Inferior parietal cortex (tissue), 1 donor: ENCODE data around the gene SLC26A11.

Experiments
- DNase-seq: peaks from one replicate; pipeline ENCODE4 v3.0.0-alpha.2; 2016; ENCODE audit errors: extremely low spot score

SLC26A11 gene

DNA sequence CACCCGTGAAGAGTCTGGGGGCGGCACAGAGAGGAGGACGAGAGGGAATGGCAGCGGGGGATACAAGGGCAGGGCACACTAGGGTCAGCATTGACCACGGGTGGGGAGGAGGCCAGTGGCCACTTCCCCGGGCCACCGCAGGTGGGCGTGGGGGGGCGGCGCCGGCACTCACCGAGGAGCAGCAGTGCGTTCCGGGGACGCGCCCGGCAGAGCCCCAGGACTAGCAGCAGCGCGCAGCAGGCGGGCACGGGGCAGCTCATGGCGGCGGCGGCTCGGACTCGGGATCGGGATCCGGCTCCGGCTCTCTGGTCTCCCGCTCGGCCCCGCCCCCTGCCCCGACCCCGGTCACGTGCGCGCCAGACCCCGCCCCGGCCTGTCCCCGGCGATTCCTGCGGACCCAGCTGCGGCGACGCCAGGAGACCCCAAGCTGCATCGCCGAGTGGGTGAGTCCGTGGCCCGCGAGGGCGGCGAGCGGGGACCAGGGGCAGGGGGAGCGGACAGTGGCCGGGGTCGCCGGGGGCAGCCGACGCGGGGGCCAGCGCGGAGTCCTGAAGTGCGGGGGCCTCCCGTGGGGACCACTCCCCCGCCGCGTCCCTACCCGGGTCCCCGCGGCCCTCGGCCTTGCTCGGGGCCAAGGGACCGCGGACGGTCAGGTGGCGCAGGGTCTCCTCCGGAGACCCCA, at the start of gene SLC26A11, which contains the start of gene SGSH:
Gene SLC26A11, plus strand, starts transcription at position 374 of the 682 bp plus-strand sequence. CDS start 1,134 bp downstream, outside the sequence.
Gene SGSH, minus strand, starts transcription at position 280 of the 682 bp plus-strand sequence. Its CDS starts 20 bp downstream, at position 260.
- peak; percentile 8 for DNase-seq

- DNase-seq: no peak
Observed at GRCh38 chr17:80171681-80172080, 48.5 kb upstream of the SLC26A11 start.

DNA sequence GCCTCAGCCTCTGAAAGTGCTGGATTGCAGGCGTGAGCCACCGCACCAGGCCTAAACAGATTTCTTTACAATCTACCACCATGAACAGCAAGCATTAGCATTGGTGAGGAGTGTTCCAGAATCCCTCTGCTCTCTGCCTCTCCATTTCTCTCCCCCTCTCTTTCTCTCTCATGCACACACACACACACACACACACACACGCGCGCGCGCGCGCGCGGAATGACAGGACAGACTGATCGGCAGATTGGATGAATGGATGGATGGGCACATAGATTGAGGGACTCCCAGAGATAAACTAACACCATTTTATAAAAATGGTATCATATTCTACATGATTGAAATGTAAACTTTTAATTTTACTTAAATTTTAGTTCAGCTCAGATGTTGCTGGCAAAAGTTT, 47.1 kb upstream of the SLC26A11 start:
- no peak for DNase-seq

DNA sequence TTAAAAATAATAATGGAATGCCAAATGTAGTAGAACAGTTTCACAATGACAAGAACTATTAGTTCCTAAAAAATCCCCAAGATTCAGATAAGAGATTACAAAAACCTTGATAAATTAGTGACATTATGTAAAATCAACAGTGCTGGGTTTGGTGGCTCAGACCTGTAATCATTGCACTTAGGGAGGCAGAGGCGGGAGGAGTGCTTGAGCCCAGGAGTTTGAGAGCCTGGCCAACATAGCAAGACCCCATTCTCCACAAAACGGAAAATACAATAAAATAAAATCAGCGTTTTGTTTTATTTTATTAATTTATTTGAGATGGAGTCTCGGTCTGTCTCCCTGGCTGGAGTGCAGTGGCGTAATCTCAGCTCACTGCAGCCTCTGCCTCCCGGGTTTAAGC, 46.3 kb upstream of the SLC26A11 start:
- DNase-seq: no peak

DNA sequence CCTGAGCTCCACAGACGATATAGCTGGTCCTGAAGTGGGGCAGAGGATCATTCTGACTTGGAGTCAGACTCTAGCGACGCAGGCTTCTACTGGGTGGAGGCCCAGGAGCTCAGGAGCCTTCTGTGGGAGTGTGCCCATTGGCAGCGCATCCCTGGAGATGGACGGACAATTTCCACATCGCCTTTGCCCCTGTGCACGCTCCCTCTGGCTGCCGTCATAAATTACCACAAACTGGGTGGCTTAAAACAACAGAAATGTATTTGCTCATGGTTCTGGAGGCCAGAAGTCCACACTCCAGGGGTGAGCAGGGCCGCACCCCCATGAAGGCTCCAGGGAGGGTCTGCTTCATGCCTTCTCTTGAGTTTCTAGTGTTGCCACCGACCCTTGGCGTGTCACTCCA, 43.5 kb upstream of the SLC26A11 start:
- no peak for DNase-seq

GRCh38 chr17:80177986-80178595, 42.1 kb upstream of the SLC26A11 start:
- no peak for DNase-seq

- no peak for DNase-seq
Observed at GRCh38 chr17:80180192-80180591, 40.0 kb upstream of the SLC26A11 start.

- no peak for DNase-seq
Observed at GRCh38 chr17:80181431-80181830, 38.8 kb upstream of the SLC26A11 start.

DNA sequence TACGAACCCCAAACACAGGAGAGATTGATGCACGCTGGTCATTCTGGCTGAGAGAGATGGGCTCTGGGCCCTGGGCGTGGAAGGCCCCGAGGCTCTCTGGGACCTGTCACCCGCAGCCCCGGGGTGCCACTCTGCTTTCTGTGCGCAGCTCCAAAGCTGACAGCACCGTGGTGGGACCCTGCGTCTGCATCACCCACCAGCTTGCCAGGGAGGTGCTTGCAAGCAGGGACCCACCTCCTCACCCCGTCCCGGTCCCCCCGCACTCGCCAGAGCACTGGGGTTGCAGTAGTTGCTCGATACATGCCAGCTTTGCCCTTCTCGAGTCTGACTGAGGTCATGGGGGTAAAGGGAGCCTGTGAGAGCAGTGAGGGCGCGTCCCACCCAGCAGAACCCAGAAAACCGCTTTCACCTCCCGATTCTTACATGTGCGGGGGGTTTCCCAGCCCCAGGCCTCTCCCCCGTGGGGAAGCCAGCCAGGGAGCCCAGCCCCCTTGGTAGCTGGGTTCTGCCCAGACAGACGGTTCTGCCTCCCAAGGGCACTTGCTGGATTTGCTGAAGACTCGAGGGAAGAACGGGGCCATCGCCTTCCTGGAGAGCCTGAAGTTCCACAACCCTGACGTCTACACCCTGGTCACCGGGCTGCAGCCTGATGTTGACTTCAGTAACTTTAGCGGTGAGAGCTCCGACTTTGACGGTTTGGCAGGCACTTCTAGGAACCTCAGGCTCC, 37.9 kb upstream of the SLC26A11 start:
- DNase-seq: no peak

DNA sequence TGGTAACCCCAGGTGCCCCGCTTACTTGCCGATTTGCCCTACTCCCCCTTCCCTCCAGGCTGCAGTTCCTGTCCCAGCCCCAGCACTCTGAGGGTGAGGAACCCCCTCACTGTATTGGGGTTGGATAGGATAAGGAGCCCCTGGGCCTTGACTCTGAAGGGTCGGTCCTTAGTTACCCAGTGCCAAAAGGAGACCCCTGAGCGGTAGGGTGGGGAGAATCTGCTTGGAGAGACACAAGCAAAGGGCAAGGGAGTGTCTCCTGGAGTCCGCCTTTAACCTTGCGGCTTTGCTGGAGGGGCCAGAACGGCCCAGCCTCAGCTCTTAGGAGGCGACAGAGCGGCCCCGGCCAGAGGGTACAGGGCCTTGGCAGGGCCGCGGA, 37.4 kb upstream of the SLC26A11 start:
- no peak for DNase-seq

- no peak for DNase-seq
Observed at GRCh38 chr17:80183581-80184422, 36.4 kb upstream of the SLC26A11 start.

GRCh38 chr17:80184423-80184714, 35.9 kb upstream of the SLC26A11 start:
- DNase-seq: no peak

- DNase-seq: no peak
Observed at GRCh38 chr17:80185968-80186367, 34.3 kb upstream of the SLC26A11 start.

- DNase-seq: no peak
Observed at GRCh38 chr17:80187090-80187489, 33.1 kb upstream of the SLC26A11 start.

DNA sequence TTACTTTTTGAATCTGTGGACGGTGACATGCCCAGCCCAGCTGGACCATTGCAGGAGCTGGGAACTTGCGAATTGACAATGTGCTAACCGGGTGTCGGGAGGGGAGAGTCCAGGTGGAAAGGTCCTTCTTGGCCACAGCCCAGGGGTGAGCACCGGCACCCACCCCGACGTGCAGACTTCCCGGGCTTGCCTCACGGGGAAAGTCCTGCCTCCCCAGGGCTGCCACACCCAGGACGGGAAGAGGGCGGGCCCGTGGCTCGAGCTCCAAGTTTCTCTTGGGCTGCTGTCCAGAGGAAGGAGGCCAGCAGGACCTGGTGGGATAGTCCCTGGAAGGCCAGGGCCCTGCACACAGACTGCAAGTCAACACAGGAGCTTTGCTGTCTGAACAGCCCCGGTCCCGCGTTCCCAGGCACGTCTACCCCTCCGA, 32.7 kb upstream of the SLC26A11 start:
- no peak for DNase-seq

DNA sequence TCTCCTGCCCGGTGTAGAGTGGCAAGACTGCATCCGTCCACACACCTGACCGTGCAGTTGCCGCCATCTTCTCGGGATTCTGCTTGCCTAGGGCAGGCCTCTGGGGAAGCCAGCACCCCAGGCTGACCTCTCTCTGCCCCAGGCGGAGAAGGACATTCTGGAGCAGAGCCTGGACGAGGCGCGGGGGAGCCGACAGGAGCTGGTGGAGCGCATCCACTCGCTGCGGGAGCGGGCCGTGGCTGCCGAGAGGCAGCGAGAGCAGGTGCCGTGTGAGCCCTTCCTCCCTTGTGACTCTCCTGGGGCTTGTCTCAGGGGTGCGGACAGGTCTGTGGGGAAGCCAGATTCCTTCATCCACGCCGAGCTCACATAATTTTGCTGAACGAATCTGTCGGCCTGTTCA, 30.6 kb upstream of the SLC26A11 start:
- DNase-seq: no peak

- no peak for DNase-seq
Observed at GRCh38 chr17:80190716-80191115, 29.5 kb upstream of the SLC26A11 start.

GRCh38 chr17:80191192-80191591, 29.0 kb upstream of the SLC26A11 start:
- DNase-seq: no peak

DNA sequence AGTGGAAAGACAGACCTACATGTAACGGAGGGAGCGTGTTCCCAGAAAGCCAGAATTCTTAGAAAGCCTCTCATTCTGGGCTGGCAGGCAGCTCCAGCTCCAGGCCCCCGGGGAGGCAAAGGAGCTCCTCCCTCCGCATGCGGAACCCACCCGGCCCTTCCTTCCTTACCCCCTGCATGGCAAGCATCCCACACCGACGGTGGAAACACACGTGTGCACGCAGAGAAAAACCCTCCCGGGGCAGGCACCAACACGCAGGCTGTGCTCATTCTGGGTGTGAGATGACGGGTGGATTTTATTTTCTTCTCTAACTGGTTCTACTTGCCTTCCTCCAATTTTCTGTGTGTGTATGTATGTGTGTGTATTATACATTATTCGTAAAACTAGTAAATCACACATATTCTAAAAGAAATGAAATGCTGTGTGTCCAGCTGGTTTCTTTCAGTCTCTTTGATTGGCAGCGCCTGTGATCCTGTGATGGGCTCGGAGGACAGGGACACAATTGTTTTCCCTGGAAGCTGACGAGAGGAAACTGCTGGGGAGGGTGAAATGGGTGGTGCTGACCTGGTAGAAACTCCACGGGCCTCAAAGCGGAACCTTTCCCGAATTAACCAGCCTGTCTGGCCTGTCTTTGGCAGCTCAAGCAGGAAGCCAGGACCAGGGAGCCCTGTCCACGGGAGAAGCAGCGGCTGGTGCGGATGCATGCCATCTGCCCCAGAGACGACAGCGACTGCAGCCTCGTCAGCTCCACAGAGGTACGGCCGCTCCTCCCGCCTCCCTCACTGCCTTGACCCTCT, 28.2 kb upstream of the SLC26A11 start:
- DNase-seq: peak; percentile 43

DNA sequence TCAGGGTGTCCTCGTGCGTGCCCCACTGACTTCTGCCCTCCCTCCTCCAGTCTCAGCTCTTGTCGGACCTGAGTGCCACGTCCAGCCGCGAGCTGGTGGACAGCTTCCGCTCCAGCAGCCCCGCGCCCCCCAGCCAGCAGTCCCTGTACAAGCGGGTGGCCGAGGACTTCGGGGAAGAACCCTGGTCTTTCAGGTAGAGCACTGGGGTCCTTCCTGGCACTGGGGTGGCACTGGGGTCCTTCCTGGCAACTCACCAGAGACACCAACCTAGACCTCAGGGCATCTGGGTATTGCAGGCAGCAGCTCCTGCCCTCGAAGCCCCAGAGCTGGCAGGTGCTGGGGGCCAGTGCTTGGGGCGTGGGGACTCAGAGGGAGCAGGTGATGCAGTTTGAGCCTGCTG, 25.1 kb upstream of the SLC26A11 start:
- DNase-seq: no peak
